ENCODE measurements around the gene KCND1.

DNA sequence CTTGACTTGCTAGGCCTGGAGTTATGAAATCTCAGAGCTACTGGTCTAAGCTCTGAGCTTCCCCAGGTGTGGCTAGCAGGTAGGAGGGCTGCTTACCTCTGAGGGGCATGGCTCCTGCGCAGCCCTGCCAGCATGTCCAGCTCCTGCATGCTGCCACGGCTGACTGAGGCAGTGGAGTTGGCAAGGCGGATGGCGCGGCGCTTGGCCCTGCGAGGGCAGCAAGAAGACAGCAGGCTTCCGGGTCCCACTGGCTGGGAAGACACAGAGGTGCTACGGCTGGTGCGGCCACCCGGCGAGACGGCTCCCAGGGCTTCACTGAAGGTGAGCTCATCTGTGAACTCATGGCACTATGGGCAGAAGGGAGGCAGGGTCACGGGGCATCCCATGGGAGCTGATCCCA, 5.7 kb downstream of the KCND1 start:
- TF ChIP-seq NR2F2 (IDR thresholded peaks at IDR 0.05) (no peak), RAD21 (IDR thresholded peaks at IDR 0.05) (no peak), TAF1 (conservative IDR thresholded peaks at IDR 0.05) (no peak), FOXA1 (IDR thresholded peaks at IDR 0.05) (no peak), YY1 (IDR thresholded peaks at IDR 0.05) (no peak), GABPA (IDR thresholded peaks at IDR 0.05 in 1 of 2, conservative IDR thresholded peaks at IDR 0.05 in 1 of 2) (no peak), JUND (IDR thresholded peaks at IDR 0.05) (no peak), EGR1 (IDR thresholded peaks at IDR 0.05; ENCODE audit: low read depth in 2 of 2) (no peak)
- TF ChIP-seq, protein P1, sequence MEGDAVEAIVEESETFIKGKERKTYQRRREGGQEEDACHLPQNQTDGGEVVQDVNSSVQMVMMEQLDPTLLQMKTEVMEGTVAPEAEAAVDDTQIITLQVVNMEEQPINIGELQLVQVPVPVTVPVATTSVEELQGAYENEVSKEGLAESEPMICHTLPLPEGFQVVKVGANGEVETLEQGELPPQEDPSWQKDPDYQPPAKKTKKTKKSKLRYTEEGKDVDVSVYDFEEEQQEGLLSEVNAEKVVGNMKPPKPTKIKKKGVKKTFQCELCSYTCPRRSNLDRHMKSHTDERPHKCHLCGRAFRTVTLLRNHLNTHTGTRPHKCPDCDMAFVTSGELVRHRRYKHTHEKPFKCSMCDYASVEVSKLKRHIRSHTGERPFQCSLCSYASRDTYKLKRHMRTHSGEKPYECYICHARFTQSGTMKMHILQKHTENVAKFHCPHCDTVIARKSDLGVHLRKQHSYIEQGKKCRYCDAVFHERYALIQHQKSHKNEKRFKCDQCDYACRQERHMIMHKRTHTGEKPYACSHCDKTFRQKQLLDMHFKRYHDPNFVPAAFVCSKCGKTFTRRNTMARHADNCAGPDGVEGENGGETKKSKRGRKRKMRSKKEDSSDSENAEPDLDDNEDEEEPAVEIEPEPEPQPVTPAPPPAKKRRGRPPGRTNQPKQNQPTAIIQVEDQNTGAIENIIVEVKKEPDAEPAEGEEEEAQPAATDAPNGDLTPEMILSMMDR (IDR thresholded peaks at IDR 0.05; ENCODE audit: low read depth, low read length, missing input control): no peak
- TF ChIP-seq, protein P2, sequence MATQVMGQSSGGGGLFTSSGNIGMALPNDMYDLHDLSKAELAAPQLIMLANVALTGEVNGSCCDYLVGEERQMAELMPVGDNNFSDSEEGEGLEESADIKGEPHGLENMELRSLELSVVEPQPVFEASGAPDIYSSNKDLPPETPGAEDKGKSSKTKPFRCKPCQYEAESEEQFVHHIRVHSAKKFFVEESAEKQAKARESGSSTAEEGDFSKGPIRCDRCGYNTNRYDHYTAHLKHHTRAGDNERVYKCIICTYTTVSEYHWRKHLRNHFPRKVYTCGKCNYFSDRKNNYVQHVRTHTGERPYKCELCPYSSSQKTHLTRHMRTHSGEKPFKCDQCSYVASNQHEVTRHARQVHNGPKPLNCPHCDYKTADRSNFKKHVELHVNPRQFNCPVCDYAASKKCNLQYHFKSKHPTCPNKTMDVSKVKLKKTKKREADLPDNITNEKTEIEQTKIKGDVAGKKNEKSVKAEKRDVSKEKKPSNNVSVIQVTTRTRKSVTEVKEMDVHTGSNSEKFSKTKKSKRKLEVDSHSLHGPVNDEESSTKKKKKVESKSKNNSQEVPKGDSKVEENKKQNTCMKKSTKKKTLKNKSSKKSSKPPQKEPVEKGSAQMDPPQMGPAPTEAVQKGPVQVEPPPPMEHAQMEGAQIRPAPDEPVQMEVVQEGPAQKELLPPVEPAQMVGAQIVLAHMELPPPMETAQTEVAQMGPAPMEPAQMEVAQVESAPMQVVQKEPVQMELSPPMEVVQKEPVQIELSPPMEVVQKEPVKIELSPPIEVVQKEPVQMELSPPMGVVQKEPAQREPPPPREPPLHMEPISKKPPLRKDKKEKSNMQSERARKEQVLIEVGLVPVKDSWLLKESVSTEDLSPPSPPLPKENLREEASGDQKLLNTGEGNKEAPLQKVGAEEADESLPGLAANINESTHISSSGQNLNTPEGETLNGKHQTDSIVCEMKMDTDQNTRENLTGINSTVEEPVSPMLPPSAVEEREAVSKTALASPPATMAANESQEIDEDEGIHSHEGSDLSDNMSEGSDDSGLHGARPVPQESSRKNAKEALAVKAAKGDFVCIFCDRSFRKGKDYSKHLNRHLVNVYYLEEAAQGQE (IDR thresholded peaks at IDR 0.05): no peak
